SU-DHL-6 (cell line): ENCODE measurements around the gene ZNF335.
A peak's percentile ranks its signal among the peaks of the same experiment; 100 is the strongest.

Source experiments
- H2AFZ ChIP-seq: fragments of 200-600 bp; sonication (generic); 2 replicates; pipeline ENCODE4 v1.6.1; 2014; ENCODE audit warnings: low read depth, mild to moderate bottlenecking, moderate library complexity, mixed read lengths, antibody characterized with exemption, low read length; ENCODE audit not compliant: severe bottlenecking
- H3F3A ChIP-seq: fragments of 200-600 bp; shearing (Covaris generic); 2 replicates; pipeline ENCODE4 v1.6.0; 2016; ENCODE audit warnings: antibody characterized with exemption, mild to moderate bottlenecking; ENCODE audit not compliant: insufficient read depth
- H3K27ac ChIP-seq: fragments of 200-600 bp; sonication (generic); 2 replicates; pipeline ENCODE4 v1.5.1; 2016; ENCODE audit warnings: low read depth, mild to moderate bottlenecking, low read length, moderate library complexity, mixed read lengths
- H3K27me3 ChIP-seq: fragments of 200-600 bp; sonication (generic), shearing (Covaris generic); 2 replicates; pipeline ENCODE4 v1.6.0; 2014; ENCODE audit warnings: mild to moderate bottlenecking, low read length
- H3K36me3 ChIP-seq: fragments of 200-600 bp; sonication (generic); 2 replicates; pipeline ENCODE4 v1.6.1; 2014; ENCODE audit warnings: mild to moderate bottlenecking, low read length, mixed read lengths
- H3K4me2 ChIP-seq: fragments of 300-600, 200-600 bp; shearing (Covaris generic), sonication (generic); 2 replicates; pipeline ENCODE4 v1.6.0; 2014; ENCODE audit warnings: low read length, low read depth, mild to moderate bottlenecking; ENCODE audit not compliant: poor library complexity, severe bottlenecking
- H3K4me3 ChIP-seq: fragments of 200-600 bp; sonication (generic); 2 replicates; pipeline ENCODE4 v1.5.1; 2014; ENCODE audit warnings: antibody characterized with exemption, low read length, mild to moderate bottlenecking, mixed read lengths; ENCODE audit not compliant: insufficient read depth, poor library complexity, severe bottlenecking
- H3K79me2 ChIP-seq: fragments of 200-600 bp; sonication (generic); 2 replicates; pipeline ENCODE4 v1.6.1; 2014; ENCODE audit warnings: mild to moderate bottlenecking, low read length, moderate library complexity; ENCODE audit not compliant: insufficient read depth
- H3K9ac ChIP-seq: fragments of 200-600 bp; sonication (generic); 2 replicates; pipeline ENCODE4 v1.7.0; 2014; ENCODE audit warnings: mild to moderate bottlenecking, low read length
- H3K9me2 ChIP-seq: fragments of 200-600 bp; sonication (generic); replicated peaks from 2 replicates; pipeline ENCODE4 v1.6.1; 2014; ENCODE audit warnings: low read length; ENCODE audit not compliant: insufficient read depth
- H3K9me3 ChIP-seq: fragments of 200-600 bp; sonication (generic); 2 replicates; pipeline ENCODE4 v1.6.1; 2014; ENCODE audit warnings: low read length, mixed read lengths; ENCODE audit not compliant: insufficient read depth
- H4K20me1 ChIP-seq: fragments of 200-600 bp; sonication (generic); 2 replicates; pipeline ENCODE4 v1.6.1; 2014; ENCODE audit warnings: low read depth, mild to moderate bottlenecking, antibody characterized with exemption, low read length, moderate library complexity, mixed read lengths
- EZH2phosphoT487 ChIP-seq: fragments of 200-600 bp; sonication (generic), shearing (Covaris generic); conservative IDR thresholded peaks from 2 replicates; pipeline ENCODE4 v1.6.1; 2018; ENCODE audit warnings: mild to moderate bottlenecking, antibody characterized with exemption, low read length, moderate library complexity, mixed read lengths
- TF ChIP-seq, protein P1 (sequence below): fragments of 200-600 bp; sonication (generic); IDR thresholded peaks from one replicate; pipeline ENCODE4 v1.5.1; 2017; ENCODE audit warnings: antibody characterized with exemption, mild to moderate bottlenecking, low read length, moderate library complexity; ENCODE audit not compliant: insufficient read depth, poor library complexity, severe bottlenecking

ZNF335 gene

DNA sequence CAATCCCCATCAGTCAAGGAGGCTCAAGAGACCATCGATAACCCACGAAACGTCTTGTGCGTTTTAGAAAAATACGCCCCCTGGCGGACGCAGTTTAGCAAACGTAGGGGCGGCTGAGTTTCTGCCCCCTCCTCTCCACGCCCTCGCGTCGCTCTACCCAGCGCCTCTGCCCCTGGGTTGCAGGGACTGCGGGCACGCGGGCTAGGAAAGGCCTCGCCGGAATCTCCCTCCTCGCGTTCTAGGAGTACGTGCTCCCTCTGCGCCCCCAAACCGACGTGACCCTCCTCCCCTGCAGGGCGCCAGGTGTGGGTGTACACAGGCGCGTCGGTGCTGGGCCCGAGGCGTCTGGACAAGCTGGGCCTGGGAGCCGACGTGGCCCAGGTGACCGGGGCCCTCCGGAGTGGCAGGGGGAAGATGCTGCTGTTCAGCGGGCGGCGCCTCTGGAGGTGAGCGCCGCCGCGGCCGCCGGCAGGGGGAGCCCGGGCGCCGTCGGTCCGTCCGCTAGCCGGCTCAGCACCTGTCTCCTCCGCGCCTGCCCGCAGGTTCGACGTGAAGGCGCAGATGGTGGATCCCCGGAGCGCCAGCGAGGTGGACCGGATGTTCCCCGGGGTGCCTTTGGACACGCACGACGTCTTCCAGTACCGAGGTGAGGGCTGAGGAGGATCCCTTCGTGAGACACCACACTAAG, 42.0 kb upstream of the ZNF335 start:
- H3F3A ChIP-seq: no peaks in the 10 kb centered on the region
- no peaks in the 10 kb centered on the region for H3K9me3 ChIP-seq
- H3K4me2 ChIP-seq: peak overlapping the region; percentile 51
- no peaks in the 10 kb centered on the region for H3K36me3 ChIP-seq
- no peak overlapping the region for H3K27ac ChIP-seq
- no peak overlapping the region; the same call in 1 of the 2 replicates for H3K9ac ChIP-seq
- peak overlapping the region; percentile 23 for H3K4me3 ChIP-seq
- no peaks in the 10 kb centered on the region for H3K9me2 ChIP-seq
- no peaks in the 10 kb centered on the region for H3K27me3 ChIP-seq
- peak overlapping the region; percentile 60 for H2AFZ ChIP-seq
- no peaks in the 10 kb centered on the region for H3K79me2 ChIP-seq
- TF ChIP-seq EZH2phosphoT487: no peak
- TF ChIP-seq, protein P1, sequence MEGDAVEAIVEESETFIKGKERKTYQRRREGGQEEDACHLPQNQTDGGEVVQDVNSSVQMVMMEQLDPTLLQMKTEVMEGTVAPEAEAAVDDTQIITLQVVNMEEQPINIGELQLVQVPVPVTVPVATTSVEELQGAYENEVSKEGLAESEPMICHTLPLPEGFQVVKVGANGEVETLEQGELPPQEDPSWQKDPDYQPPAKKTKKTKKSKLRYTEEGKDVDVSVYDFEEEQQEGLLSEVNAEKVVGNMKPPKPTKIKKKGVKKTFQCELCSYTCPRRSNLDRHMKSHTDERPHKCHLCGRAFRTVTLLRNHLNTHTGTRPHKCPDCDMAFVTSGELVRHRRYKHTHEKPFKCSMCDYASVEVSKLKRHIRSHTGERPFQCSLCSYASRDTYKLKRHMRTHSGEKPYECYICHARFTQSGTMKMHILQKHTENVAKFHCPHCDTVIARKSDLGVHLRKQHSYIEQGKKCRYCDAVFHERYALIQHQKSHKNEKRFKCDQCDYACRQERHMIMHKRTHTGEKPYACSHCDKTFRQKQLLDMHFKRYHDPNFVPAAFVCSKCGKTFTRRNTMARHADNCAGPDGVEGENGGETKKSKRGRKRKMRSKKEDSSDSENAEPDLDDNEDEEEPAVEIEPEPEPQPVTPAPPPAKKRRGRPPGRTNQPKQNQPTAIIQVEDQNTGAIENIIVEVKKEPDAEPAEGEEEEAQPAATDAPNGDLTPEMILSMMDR: peak; percentile 96
- no peaks in the 10 kb centered on the region for H4K20me1 ChIP-seq

DNA sequence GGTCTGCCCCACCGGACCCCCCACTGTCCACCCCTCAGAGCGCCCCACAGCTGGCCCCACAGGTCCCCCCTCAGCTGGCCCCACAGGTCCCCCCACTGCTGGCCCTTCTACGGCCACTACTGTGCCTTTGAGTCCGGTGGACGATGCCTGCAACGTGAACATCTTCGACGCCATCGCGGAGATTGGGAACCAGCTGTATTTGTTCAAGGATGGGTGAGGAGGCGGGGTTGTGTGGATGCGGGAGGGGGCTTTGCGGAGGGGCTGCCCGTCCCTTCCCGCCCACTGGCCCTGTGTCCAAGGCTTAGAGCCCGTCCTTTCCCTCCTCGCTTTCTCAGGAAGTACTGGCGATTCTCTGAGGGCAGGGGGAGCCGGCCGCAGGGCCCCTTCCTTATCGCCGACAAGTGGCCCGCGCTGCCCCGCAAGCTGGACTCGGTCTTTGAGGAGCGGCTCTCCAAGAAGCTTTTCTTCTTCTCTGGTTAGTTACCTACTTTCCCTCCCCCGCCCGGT, 41.4 kb upstream of the ZNF335 start:
- no peak overlapping the region for H3K9ac ChIP-seq
- no peaks in the 10 kb centered on the region for H3F3A ChIP-seq
- no peaks in the 10 kb centered on the region for H3K79me2 ChIP-seq
- H2AFZ ChIP-seq: no peak overlapping the region
- H4K20me1 ChIP-seq: no peaks in the 10 kb centered on the region
- H3K4me3 ChIP-seq: no peak overlapping the region
- H3K27me3 ChIP-seq: no peaks in the 10 kb centered on the region
- H3K9me2 ChIP-seq: no peaks in the 10 kb centered on the region
- H3K9me3 ChIP-seq: no peaks in the 10 kb centered on the region
- H3K27ac ChIP-seq: no peak overlapping the region
- H3K36me3 ChIP-seq: no peaks in the 10 kb centered on the region
- TF ChIP-seq, protein P1: no peak
- no peak for TF ChIP-seq EZH2phosphoT487
- no peak overlapping the region for H3K4me2 ChIP-seq

DNA sequence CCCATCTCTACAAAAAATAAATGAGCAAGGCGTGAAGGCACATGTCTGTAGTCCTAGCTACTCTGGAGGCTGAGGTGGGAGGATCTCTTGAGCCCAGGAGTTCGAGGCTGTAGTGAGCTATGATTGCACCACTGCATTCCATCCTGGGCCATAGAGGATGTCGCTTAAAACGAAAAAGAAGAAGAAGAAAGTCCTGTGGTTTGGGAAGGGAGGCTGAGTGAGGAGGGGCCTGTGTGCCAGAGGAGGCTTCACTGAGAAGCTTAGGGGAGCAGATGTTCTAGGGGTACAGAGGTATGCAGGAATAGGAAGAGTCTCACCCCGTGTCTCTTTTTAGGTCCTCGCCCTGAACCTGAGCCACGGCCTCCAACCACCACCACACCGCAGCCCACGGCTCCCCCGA, 40.9 kb upstream of the ZNF335 start:
- no peaks in the 10 kb centered on the region for H3F3A ChIP-seq
- no peaks in the 10 kb centered on the region for H3K36me3 ChIP-seq
- H3K27me3 ChIP-seq: no peaks in the 10 kb centered on the region
- no peak overlapping the region for H3K4me3 ChIP-seq
- H3K27ac ChIP-seq: no peak overlapping the region
- H3K4me2 ChIP-seq: no peak overlapping the region
- H3K9ac ChIP-seq: no peak overlapping the region
- TF ChIP-seq, protein P1: no peak
- TF ChIP-seq EZH2phosphoT487: no peak
- no peaks in the 10 kb centered on the region for H3K79me2 ChIP-seq
- H3K9me3 ChIP-seq: no peaks in the 10 kb centered on the region
- H2AFZ ChIP-seq: no peak overlapping the region
- H4K20me1 ChIP-seq: no peaks in the 10 kb centered on the region
- H3K9me2 ChIP-seq: no peaks in the 10 kb centered on the region
